PC-3 (cell line): ENCODE measurements around the gene BCL2L13.
"Not testable (repeated sequence)": the region's sequence is repeated elsewhere in the genome, so short reads cannot be mapped to it uniquely, and the experiment has no call there.

ENCODE experiments used
- CTCF ChIP-seq: fragments of 300-600 bp; sonication (generic); conservative IDR thresholded peaks from 2 replicates; pipeline ENCODE4 v1.5.1; 2017; ENCODE audit warnings: antibody characterized with exemption, low read depth, mild to moderate bottlenecking, low read length
- EZH2 ChIP-seq: fragments of 300-600 bp; sonication (generic); IDR thresholded peaks from one replicate; pipeline ENCODE4 v1.6.1; 2017; ENCODE audit warnings: antibody characterized with exemption, mild to moderate bottlenecking, low read length; ENCODE audit not compliant: unreplicated experiment

GRCh38 chr22:17698276-17698675 is 59.7 kb downstream of the BCL2L13 start:
- not testable (repeated sequence) for TF ChIP-seq CTCF, EZH2
